ENCODE results near the gene CD40. TPM values are rescaled to one million over a fixed set of nuclear protein-coding genes. Genes with fewer than 3 reads are reported as not detected.

The CD40 gene
- polyA plus RNA-seq, 2 of the 4 experiments (the other 2 are of a cell fraction) = 4.9 to 5.2 TPM

DNA sequence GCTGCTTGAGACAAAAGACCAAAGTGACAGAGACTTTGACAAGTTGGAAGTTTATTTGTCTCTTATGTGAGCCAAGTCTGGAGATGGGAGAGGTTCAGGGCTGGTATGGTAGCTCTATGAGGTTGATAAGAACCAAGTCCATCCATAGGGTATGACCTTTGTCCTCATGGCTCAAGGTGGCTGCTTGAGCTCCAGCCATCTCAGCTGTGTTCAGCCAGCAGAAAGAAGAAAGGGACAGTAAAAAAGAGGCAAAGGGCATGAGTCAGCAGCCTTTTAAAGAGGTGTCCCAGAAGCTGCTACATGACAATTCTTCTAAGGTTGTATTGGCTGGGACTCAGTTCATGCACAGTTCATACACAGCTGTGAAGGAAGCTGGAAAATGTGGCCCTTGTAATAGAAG, 49.0 kb downstream of the CD40 start:
- Histone ChIP-seq H3K27ac (no peak overlapping the region), H3K4me2 (no peak overlapping the region), H3K4me1 (no peaks in the 10 kb centered on the region), H3K4me3 (no peak overlapping the region), H3K9me3 (no peaks in the 10 kb centered on the region)
- no peak for FAIRE-seq
- ChIA-PET POLR2A (no interaction called here), CTCF (interaction anchor here (0.7 to 2.6 kb wide), 11 partner anchors 8 to 271 kb away, joined by 3 to 13 read pairs (median 4); no protein-coding TSS in a partner anchor)
- no peak for DNase-seq (ENCODE audit: low read depth in 1 of 2, low spot score in 1 of 2)
- ATAC-seq = no peak
- TF ChIP-seq CBX2 (IDR thresholded peaks at IDR 0.05; ENCODE audit: borderline replicate concordance, low read depth) (no peak), PHF8 (IDR thresholded peaks at IDR 0.05; ENCODE audit: borderline replicate concordance, low read depth) (no peak), SREBF2 (IDR thresholded peaks at IDR 0.05) (no peak), KDM1A (IDR thresholded peaks at IDR 0.05; ENCODE audit: low read depth) (no peak), CHD2 (IDR thresholded peaks at IDR 0.05; ENCODE audit: low read length, partially characterized antibody) (no peak), GATA3 (IDR thresholded peaks at IDR 0.05; ENCODE audit: borderline replicate concordance) (no peak), TP53 (CRISPR knock-in tag; IDR thresholded peaks at IDR 0.05) (no peak), JUN (IDR thresholded peaks at IDR 0.05) (no peak), HOXA7 (CRISPR knock-in tag; IDR thresholded peaks at IDR 0.05) (no peak), FOXS1 (CRISPR knock-in tag; IDR thresholded peaks at IDR 0.05) (no peak), POLR2AphosphoS2 (conservative IDR thresholded peaks at IDR 0.05; ENCODE audit: low read length) (no peak), KDM5A (IDR thresholded peaks at IDR 0.05) (no peak), HEYL (CRISPR knock-in tag; IDR thresholded peaks at IDR 0.05) (no peak), HOXB13 (CRISPR knock-in tag; IDR thresholded peaks at IDR 0.05; ENCODE audit: low read depth) (no peak), ZSCAN20 (CRISPR knock-in tag; IDR thresholded peaks at IDR 0.05) (no peak), RNF2 (IDR thresholded peaks at IDR 0.05; ENCODE audit: borderline replicate concordance, low read depth) (no peak)
- TF ChIP-seq, protein P1, sequence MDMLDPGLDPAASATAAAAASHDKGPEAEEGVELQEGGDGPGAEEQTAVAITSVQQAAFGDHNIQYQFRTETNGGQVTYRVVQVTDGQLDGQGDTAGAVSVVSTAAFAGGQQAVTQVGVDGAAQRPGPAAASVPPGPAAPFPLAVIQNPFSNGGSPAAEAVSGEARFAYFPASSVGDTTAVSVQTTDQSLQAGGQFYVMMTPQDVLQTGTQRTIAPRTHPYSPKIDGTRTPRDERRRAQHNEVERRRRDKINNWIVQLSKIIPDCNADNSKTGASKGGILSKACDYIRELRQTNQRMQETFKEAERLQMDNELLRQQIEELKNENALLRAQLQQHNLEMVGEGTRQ (IDR thresholded peaks at IDR 0.05) = no peak
- TF ChIP-seq, protein P2, sequence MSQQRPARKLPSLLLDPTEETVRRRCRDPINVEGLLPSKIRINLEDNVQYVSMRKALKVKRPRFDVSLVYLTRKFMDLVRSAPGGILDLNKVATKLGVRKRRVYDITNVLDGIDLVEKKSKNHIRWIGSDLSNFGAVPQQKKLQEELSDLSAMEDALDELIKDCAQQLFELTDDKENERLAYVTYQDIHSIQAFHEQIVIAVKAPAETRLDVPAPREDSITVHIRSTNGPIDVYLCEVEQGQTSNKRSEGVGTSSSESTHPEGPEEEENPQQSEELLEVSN (IDR thresholded peaks at IDR 0.05; ENCODE audit: borderline replicate concordance, low read depth) = no peak
- TF ChIP-seq, protein P3, sequence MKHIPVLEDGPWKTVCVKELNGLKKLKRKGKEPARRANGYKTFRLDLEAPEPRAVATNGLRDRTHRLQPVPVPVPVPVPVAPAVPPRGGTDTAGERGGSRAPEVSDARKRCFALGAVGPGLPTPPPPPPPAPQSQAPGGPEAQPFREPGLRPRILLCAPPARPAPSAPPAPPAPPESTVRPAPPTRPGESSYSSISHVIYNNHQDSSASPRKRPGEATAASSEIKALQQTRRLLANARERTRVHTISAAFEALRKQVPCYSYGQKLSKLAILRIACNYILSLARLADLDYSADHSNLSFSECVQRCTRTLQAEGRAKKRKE (CRISPR knock-in tag; IDR thresholded peaks at IDR 0.05; ENCODE audit: low read depth) = no peak
- TF ChIP-seq, protein P4, sequence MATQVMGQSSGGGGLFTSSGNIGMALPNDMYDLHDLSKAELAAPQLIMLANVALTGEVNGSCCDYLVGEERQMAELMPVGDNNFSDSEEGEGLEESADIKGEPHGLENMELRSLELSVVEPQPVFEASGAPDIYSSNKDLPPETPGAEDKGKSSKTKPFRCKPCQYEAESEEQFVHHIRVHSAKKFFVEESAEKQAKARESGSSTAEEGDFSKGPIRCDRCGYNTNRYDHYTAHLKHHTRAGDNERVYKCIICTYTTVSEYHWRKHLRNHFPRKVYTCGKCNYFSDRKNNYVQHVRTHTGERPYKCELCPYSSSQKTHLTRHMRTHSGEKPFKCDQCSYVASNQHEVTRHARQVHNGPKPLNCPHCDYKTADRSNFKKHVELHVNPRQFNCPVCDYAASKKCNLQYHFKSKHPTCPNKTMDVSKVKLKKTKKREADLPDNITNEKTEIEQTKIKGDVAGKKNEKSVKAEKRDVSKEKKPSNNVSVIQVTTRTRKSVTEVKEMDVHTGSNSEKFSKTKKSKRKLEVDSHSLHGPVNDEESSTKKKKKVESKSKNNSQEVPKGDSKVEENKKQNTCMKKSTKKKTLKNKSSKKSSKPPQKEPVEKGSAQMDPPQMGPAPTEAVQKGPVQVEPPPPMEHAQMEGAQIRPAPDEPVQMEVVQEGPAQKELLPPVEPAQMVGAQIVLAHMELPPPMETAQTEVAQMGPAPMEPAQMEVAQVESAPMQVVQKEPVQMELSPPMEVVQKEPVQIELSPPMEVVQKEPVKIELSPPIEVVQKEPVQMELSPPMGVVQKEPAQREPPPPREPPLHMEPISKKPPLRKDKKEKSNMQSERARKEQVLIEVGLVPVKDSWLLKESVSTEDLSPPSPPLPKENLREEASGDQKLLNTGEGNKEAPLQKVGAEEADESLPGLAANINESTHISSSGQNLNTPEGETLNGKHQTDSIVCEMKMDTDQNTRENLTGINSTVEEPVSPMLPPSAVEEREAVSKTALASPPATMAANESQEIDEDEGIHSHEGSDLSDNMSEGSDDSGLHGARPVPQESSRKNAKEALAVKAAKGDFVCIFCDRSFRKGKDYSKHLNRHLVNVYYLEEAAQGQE (IDR thresholded peaks at IDR 0.05) = no peak

DNA sequence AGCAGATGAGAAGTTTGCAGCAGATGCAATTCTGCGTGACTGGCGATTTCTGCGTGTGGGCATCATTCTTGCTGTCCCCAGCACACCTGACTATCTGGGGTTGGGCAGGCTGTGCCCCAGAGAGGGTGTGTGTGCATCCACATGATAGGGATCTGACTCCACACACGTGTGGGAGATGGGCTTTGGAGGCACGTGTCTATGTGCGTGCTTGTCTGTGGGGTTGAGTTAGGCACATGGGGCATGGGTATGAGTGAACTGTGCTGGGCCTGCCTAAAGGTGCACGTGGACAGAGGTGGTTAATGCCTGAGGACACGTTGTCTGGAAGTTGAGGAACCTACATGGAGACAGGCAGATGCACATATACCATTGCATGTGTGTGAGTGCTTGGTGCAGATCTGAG, 50.3 kb downstream of the CD40 start:
- FAIRE-seq = no peak
- no peak for DNase-seq (ENCODE audit: low read depth in 1 of 2, low spot score in 1 of 2)
- Histone ChIP-seq H3K27ac (no peak overlapping the region), H3K4me3 (no peak overlapping the region), H3K4me1 (no peaks in the 10 kb centered on the region), H3K4me2 (no peak overlapping the region), H3K9me3 (no peaks in the 10 kb centered on the region)
- TF ChIP-seq HOXB13 (CRISPR knock-in tag; IDR thresholded peaks at IDR 0.05; ENCODE audit: low read depth) (no peak), KDM5A (IDR thresholded peaks at IDR 0.05) (no peak), ZNF302 (CRISPR knock-in tag; IDR thresholded peaks at IDR 0.05) (no peak), EHF (CRISPR knock-in tag; IDR thresholded peaks at IDR 0.05) (no peak), EP300 (IDR thresholded peaks at IDR 0.05) (no peak), FOXS1 (CRISPR knock-in tag; IDR thresholded peaks at IDR 0.05) (no peak), EHMT2 (IDR thresholded peaks at IDR 0.05; ENCODE audit: low read depth) (no peak)
- TF ChIP-seq, protein P5, sequence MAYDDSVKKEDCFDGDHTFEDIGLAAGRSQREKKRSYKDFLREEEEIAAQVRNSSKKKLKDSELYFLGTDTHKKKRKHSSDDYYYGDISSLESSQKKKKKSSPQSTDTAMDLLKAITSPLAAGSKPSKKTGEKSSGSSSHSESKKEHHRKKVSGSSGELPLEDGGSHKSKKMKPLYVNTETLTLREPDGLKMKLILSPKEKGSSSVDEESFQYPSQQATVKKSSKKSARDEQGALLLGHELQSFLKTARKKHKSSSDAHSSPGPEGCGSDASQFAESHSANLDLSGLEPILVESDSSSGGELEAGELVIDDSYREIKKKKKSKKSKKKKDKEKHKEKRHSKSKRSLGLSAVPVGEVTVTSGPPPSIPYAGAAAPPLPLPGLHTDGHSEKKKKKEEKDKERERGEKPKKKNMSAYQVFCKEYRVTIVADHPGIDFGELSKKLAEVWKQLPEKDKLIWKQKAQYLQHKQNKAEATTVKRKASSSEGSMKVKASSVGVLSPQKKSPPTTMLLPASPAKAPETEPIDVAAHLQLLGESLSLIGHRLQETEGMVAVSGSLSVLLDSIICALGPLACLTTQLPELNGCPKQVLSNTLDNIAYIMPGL (CRISPR knock-in tag; IDR thresholded peaks at IDR 0.05; ENCODE audit: borderline replicate concordance) = no peak
- TF ChIP-seq, protein P6, sequence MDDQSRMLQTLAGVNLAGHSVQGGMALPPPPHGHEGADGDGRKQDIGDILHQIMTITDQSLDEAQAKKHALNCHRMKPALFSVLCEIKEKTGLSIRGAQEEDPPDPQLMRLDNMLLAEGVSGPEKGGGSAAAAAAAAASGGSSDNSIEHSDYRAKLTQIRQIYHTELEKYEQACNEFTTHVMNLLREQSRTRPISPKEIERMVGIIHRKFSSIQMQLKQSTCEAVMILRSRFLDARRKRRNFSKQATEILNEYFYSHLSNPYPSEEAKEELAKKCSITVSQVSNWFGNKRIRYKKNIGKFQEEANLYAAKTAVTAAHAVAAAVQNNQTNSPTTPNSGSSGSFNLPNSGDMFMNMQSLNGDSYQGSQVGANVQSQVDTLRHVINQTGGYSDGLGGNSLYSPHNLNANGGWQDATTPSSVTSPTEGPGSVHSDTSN (IDR thresholded peaks at IDR 0.05) = no peak
- ChIA-PET CTCF (interaction anchor here (1.6 to 2.6 kb wide), 2 partner anchors 36 to 155 kb away, joined by 4 to 13 read pairs; no protein-coding TSS in a partner anchor), POLR2A (no interaction called here)
- ATAC-seq = no peak
- WGBS (ENCODE audit: missing lambda C conversion rate) = 29% methylated on average over 8 of the region's 8 CpGs

All from A549 (cell line).